Measurements from ENCODE around the gene GALT.

Gene GALT

DNA sequence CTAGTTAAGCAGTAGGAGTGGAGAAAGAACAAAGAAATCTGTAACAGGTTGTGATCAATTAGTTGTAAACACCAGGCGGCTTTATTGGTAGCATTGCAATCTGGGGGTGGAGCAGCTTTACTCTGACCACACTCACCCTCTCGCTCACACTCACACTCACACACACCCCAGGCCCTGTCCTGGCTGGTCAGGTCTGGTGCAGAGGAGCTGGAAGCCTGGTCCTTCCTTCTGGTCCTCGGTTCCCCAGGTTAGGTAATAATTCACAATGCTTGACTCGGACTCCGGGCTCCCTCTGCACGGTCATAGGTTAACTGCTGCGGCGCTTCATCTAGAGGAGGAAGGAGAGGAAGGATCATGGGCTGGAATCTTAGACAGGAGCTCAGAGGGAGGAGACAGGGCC is 43.0 kb downstream of the GALT start:
- H3K36me3 ChIP-seq (ENCODE audit: control insufficient read depth in 5 of 5, insufficient read depth in 5 of 5, low read length in 5 of 5), result no peaks in the 10 kb centered on the region
- H3K9ac ChIP-seq (ENCODE audit: low read length in 5 of 5), result no peak overlapping the region
- no peak overlapping the region for H3K4me3 ChIP-seq (ENCODE audit: low read depth in 1 of 5, low read length in 5 of 5)
- peaks cover 2 to 39% (median 32%) of the 10 kb centered on the region in 5 donors for H3K4me1 ChIP-seq (ENCODE audit: control insufficient read depth in 5 of 5, insufficient read depth in 5 of 5, low read length in 5 of 5)
- H3K9me3 ChIP-seq (ENCODE audit: control insufficient read depth in 5 of 5, low read length in 5 of 5), result no peaks in the 10 kb centered on the region
- no peaks in the 10 kb centered on the region for H3K27me3 ChIP-seq (ENCODE audit: control insufficient read depth in 5 of 5, insufficient read depth in 4 of 5, low read length in 5 of 5)
- H3K27ac ChIP-seq (ENCODE audit: low read depth, low read length), result no peak overlapping the region

DNA sequence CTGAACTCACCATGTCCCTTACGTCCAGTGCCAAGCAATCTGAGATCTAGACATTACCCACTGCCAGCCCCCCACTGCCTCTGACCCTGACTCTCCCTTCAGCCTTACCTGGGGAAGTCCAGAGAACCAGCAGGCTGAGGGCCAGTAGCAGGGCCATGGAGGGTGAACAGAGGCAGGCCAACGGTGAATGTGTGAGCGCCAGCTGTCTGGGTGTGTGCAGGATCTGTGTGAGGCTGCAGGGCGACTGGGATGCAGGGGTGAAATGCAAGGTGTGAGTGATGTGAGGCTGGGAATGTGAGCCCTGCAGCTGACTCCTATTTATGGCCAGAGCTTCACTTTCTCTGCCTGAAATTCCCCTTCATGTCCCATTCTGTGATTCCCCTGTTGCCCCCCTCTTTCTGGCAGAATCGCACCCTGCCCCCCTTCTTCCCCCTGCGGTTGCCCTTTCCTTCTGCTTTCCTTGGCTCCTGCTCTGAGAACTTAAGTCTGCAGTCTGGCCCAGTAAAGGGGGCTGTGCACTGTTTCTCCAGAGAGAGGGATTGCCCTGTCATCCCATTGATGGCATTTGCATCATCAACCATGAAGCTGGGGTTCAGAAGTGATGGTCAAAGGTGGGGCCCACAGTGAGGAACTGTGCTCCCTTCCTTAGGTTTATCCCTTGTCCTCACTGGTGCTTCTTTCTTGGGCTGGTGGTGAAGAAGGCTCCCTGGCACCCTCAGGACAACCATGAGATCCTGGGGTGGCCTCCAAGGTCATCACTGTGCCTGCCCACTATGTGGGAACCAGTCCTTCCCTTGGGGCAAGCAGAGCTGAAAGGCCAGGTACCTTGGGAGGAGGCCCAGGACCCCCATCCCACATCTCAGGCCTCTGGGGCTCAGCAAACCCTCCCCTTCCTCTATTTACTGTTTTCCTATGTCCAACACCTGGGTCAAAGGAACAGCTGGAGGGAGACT is 44.8 kb downstream of the GALT start, which contains the start of gene CCL19:
CCL19 (minus strand) TSS at position 294 of the 953 bp plus-strand sequence; CDS start at position 157, 137 bp downstream.
- Histone ChIP-seq H3K4me3 (ENCODE audit: low read depth in 1 of 5, low read length in 5 of 5) (no peak within 1 kb of the TSS), H3K9ac (ENCODE audit: low read length in 5 of 5) (no peak within 1 kb of the TSS), H3K9me3 (ENCODE audit: control insufficient read depth in 5 of 5, low read length in 5 of 5) (no peaks in the 10 kb centered on the region), H3K36me3 (ENCODE audit: control insufficient read depth in 5 of 5, insufficient read depth in 5 of 5, low read length in 5 of 5) (no peaks in the 10 kb centered on the region), H3K27ac (ENCODE audit: low read depth, low read length) (no peak within 1 kb of the TSS), H3K27me3 (ENCODE audit: control insufficient read depth in 5 of 5, insufficient read depth in 4 of 5, low read length in 5 of 5) (no peaks in the 10 kb centered on the region), H3K4me1 (ENCODE audit: control insufficient read depth in 5 of 5, insufficient read depth in 5 of 5, low read length in 5 of 5) (peaks cover 2 to 27% (median 20%) of the 10 kb centered on the region in 5 donors)

DNA sequence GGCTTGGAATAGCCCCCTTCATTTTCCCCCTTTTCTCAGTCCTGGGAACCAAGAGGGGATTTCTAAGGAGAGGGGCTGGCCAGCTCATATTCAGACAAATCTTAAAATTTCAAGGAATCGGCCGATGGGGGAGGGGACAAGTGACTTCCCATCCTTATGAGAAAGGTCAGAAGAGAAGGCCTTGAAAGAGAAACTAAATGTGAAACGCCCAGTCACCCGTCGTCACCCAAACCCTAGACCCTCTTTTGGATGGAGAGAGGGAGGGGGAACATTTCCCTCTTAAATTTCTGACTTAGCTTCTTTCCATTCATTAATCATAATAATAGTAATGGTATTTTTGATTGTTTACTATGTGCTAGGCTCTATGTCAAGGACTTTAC is 45.5 kb downstream of the GALT start:
- H3K27ac ChIP-seq (ENCODE audit: low read depth, low read length), result no peak overlapping the region
- no peaks in the 10 kb centered on the region for H3K27me3 ChIP-seq (ENCODE audit: control insufficient read depth in 5 of 5, insufficient read depth in 4 of 5, low read length in 5 of 5)
- H3K9ac ChIP-seq (ENCODE audit: low read length in 5 of 5), result no peak overlapping the region
- H3K36me3 ChIP-seq (ENCODE audit: control insufficient read depth in 5 of 5, insufficient read depth in 5 of 5, low read length in 5 of 5), result no peaks in the 10 kb centered on the region
- no peak overlapping the region for H3K4me3 ChIP-seq (ENCODE audit: low read depth in 1 of 5, low read length in 5 of 5)
- peaks cover 0 to 21% (median 16%) of the 10 kb centered on the region in 5 donors for H3K4me1 ChIP-seq (ENCODE audit: control insufficient read depth in 5 of 5, insufficient read depth in 5 of 5, low read length in 5 of 5)
- H3K9me3 ChIP-seq (ENCODE audit: control insufficient read depth in 5 of 5, low read length in 5 of 5), result no peaks in the 10 kb centered on the region

DNA sequence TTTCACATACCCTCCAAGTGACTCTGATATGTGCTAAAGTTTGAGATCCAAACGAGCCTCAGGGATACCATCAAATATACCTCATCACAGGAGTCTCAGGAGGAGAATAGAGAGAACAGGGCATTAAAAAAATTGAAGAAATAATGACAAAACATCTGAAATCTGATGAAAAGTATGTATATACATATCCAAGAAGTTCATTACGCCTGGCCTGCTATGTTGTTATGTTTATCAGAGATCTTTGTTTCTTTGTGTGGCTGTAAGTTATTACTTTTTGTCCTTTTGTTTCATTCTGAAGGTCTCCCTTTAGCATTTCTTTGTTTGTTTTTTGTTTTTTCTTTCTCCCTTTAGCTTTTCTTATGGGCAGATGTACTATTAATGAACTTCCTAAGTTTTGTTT is 47.1 kb downstream of the GALT start:
- H3K9me3 ChIP-seq (ENCODE audit: control insufficient read depth in 5 of 5, low read length in 5 of 5), result no peaks in the 10 kb centered on the region
- no peak overlapping the region for H3K9ac ChIP-seq (ENCODE audit: low read length in 5 of 5)
- peaks cover 0 to 13% (median 11%) of the 10 kb centered on the region in 5 donors for H3K4me1 ChIP-seq (ENCODE audit: control insufficient read depth in 5 of 5, insufficient read depth in 5 of 5, low read length in 5 of 5)
- no peaks in the 10 kb centered on the region for H3K27me3 ChIP-seq (ENCODE audit: control insufficient read depth in 5 of 5, insufficient read depth in 4 of 5, low read length in 5 of 5)
- no peaks in the 10 kb centered on the region for H3K36me3 ChIP-seq (ENCODE audit: control insufficient read depth in 5 of 5, insufficient read depth in 5 of 5, low read length in 5 of 5)
- H3K4me3 ChIP-seq (ENCODE audit: low read depth in 1 of 5, low read length in 5 of 5), result no peak overlapping the region
- no peak overlapping the region for H3K27ac ChIP-seq (ENCODE audit: low read depth, low read length)

DNA sequence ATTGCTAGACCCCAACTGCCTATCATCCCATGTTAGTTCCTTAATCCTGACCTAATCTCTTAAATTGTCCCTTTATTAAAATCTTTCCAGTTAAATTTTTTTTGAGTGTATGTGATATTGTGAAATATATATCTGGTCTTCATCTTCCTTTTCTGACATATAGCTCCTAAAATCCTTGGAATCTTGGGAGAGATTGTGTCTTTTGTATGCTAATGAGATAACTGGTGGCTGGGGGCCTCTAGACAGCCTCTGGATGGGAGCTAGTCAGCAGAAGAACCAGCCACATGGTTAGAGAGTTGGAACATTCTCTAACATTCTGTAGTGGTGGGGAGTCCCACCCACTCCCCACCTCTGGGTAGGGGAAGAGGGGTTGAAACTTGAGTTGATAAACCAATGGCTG is 48.3 kb downstream of the GALT start:
- no peaks in the 10 kb centered on the region for H3K36me3 ChIP-seq (ENCODE audit: control insufficient read depth in 5 of 5, insufficient read depth in 5 of 5, low read length in 5 of 5)
- H3K9me3 ChIP-seq (ENCODE audit: control insufficient read depth in 5 of 5, low read length in 5 of 5), result no peaks in the 10 kb centered on the region
- no peak overlapping the region for H3K27ac ChIP-seq (ENCODE audit: low read depth, low read length)

More for the DNA sequence above, 48.3 kb downstream of the GALT start:
- H3K27me3 ChIP-seq (ENCODE audit: control insufficient read depth in 5 of 5, insufficient read depth in 4 of 5, low read length in 5 of 5), result no peaks in the 10 kb centered on the region
- no peak overlapping the region for H3K9ac ChIP-seq (ENCODE audit: low read length in 5 of 5)
- H3K4me3 ChIP-seq (ENCODE audit: low read depth in 1 of 5, low read length in 5 of 5), result no peak overlapping the region
- H3K4me1 ChIP-seq (ENCODE audit: control insufficient read depth in 5 of 5, insufficient read depth in 5 of 5, low read length in 5 of 5), result peaks cover 0 to 13% (median 11%) of the 10 kb centered on the region in 5 donors
